Loucy (cell line): ENCODE data around the gene UNC93A.

Experiments
- CTCF ChIP-seq: fragments of 200-600 bp; sonication (generic); conservative IDR thresholded peaks from 2 replicates; pipeline ENCODE4 v1.5.1; 2014; ENCODE audit warnings: mild to moderate bottlenecking, antibody characterized with exemption, low read length
- EZH2phosphoT487 ChIP-seq: fragments of 200-600 bp; IDR thresholded peaks from 2 replicates; pipeline ENCODE4 v1.6.1; 2018; ENCODE audit warnings: antibody characterized with exemption, mild to moderate bottlenecking, moderate library complexity, borderline replicate concordance

GRCh38 chr6:167279766-167280446 is 11.2 kb upstream of the UNC93A start:
- TF ChIP-seq CTCF (no peak), EZH2phosphoT487 (no peak)
